A549 (cell line): ENCODE measurements around the gene DYNC2H1. TPM values are rescaled to one million over a fixed set of nuclear protein-coding genes. Genes with fewer than 3 reads are reported as not detected.

ENCODE experiments used
- ATAC-seq, 2 experiments: fragments of 200-7000 bp in 1 of 2; fragments of >200 bp in 1 of 2; cut with Nextera tagmentation in 1 of 2; cut with Tn5 transposase in 1 of 2; 3 replicates each; pipeline versions ENCODE4 v1.8.0 to v1.9.1; 2018 to 2020; ENCODE audit warnings: mild to moderate bottlenecking in 1 of 2, moderate library complexity in 1 of 2
- CTCF ChIA-PET: fragments of 300-600 bp; sonication (Branson Sonifier 250); formaldehyde crosslinking; extraction: SDS; loops from one replicate; lab custom pipeline; 2021; ENCODE audit warnings: antibody characterized with exemption, inconsistent platforms; lab: Yijun Ruan, JAX
- POLR2A ChIA-PET: fragments of 350-600 bp; formaldehyde crosslinking; extraction: SDS; loops from one replicate; lab custom pipeline; 2021; ENCODE audit warnings: antibody characterized with exemption, inconsistent platforms; lab: Yijun Ruan, JAX
- DNase-seq, 2 experiments: peaks; one replicate each; pipeline versions ENCODE4 v3.0.0 to v3.0.0-alpha.2; 2011 to 2016; ENCODE audit warnings: low read depth in 1 of 2, low spot score in 1 of 2
- FAIRE-seq: peaks from 2 replicates; lab custom pipeline; 2011; peaks lifted over from hg19 to GRCh38; lab: Jason Lieb, UNC
- H3K27ac ChIP-seq, 2 experiments: fragments of >200 bp; sonication (Bioruptor Twin); formaldehyde crosslinking; 3 replicates each; pipeline ENCODE4 v1.5.1; 2016 to 2017
- H3K4me1 ChIP-seq: fragments of >200 bp; sonication (Bioruptor Twin); formaldehyde crosslinking; 3 replicates; pipeline ENCODE4 v1.6.1; 2016
- H3K4me2 ChIP-seq: fragments of >200 bp; sonication (Bioruptor Twin); formaldehyde crosslinking; 3 replicates; pipeline ENCODE4 v1.6.1; 2016
- H3K4me3 ChIP-seq: fragments of >200 bp; sonication (Bioruptor Twin); formaldehyde crosslinking; 3 replicates; pipeline ENCODE4 v1.5.1; 2016
- H3K9me3 ChIP-seq: fragments of >200 bp; sonication (Bioruptor Twin); formaldehyde crosslinking; 3 replicates; pipeline ENCODE4 v1.6.1; 2016
- CBX2 ChIP-seq: fragments of 200-600 bp; sonication (generic); IDR thresholded peaks from 2 replicates; pipeline ENCODE4 v1.6.1; 2016; ENCODE audit warnings: low read depth, mild to moderate bottlenecking, borderline replicate concordance
- CBX8 ChIP-seq: fragments of 200-600 bp; sonication (generic); IDR thresholded peaks from 2 replicates; pipeline ENCODE4 v1.6.1; 2016
- CEBPB ChIP-seq, 2 experiments: fragments of >200 bp in 1 of 2; sonication (Bioruptor Twin) in 1 of 2; formaldehyde crosslinking in 1 of 2; IDR thresholded peaks; 2 replicates each; pipeline ENCODE4 v1.6.1; 2012 to 2016
- CHD2 ChIP-seq: fragments of 150-350 bp; IDR thresholded peaks from 2 replicates; pipeline ENCODE4 v1.6.1; 2014; ENCODE audit warnings: low read length; ENCODE audit not compliant: partially characterized antibody
- CHD4 ChIP-seq: fragments of 200-600 bp; sonication (generic); IDR thresholded peaks from 2 replicates; pipeline ENCODE4 v1.6.1; 2016; ENCODE audit warnings: antibody characterized with exemption, mild to moderate bottlenecking, borderline replicate concordance
- EHMT2 ChIP-seq: fragments of 200-600 bp; sonication (generic); IDR thresholded peaks from 2 replicates; pipeline ENCODE4 v1.6.1; 2016; ENCODE audit warnings: antibody characterized with exemption, low read depth, mild to moderate bottlenecking, moderate library complexity
- EP300 ChIP-seq, 2 experiments: fragments of >200 bp; sonication (Bioruptor Twin); formaldehyde crosslinking; IDR thresholded peaks; 2 replicates in 1 of 2; 3 replicates in 1 of 2; pipeline ENCODE4 v1.6.1; 2016 to 2017
- FOSL2 ChIP-seq, 2 experiments: fragments of 450-650 bp in 1 of 2; fragments of >200 bp in 1 of 2; sonication (Bioruptor Twin) in 1 of 2; formaldehyde crosslinking; IDR thresholded peaks; 2 replicates each; pipeline versions ENCODE4 v1.5.0 to v1.6.1; 2016 to 2020; ENCODE audit warnings: mild to moderate bottlenecking in 1 of 2, moderate library complexity in 1 of 2
- FOXS1 ChIP-seq: fragments of 250-450 bp; sonication (Bioruptor Pico); IDR thresholded peaks from 2 replicates; pipeline ENCODE4 v1.5.0; 2020; ENCODE audit warnings: mild to moderate bottlenecking, moderate library complexity
- GATA3 ChIP-seq: IDR thresholded peaks from 2 replicates; pipeline ENCODE4 v1.6.1; 2012; ENCODE audit warnings: borderline replicate concordance
- HEYL ChIP-seq: fragments of 250-450 bp; sonication (Bioruptor Pico); IDR thresholded peaks from 2 replicates; pipeline ENCODE4 v1.8.0; 2021; ENCODE audit warnings: mild to moderate bottlenecking, moderate library complexity
- HOXA7 ChIP-seq: fragments of 250-450 bp; sonication (Bioruptor Pico); IDR thresholded peaks from 2 replicates; pipeline ENCODE4 v1.5.0; 2020; ENCODE audit warnings: mild to moderate bottlenecking, moderate library complexity
- HOXB5 ChIP-seq: fragments of 250-450 bp; sonication (Bioruptor Pico); IDR thresholded peaks from 2 replicates; pipeline ENCODE4 v1.5.0; 2020; ENCODE audit warnings: mild to moderate bottlenecking, moderate library complexity
- KDM1A ChIP-seq: fragments of 200-600 bp; sonication (generic); IDR thresholded peaks from 2 replicates; pipeline ENCODE4 v1.6.1; 2016; ENCODE audit warnings: low read depth, mild to moderate bottlenecking
- KDM5A ChIP-seq: fragments of 200-600 bp; sonication (generic); IDR thresholded peaks from 2 replicates; pipeline ENCODE4 v1.6.1; 2016; ENCODE audit warnings: antibody characterized with exemption, mild to moderate bottlenecking
- NPAS2 ChIP-seq: fragments of 250-450 bp; sonication (Bioruptor Pico); IDR thresholded peaks from 2 replicates; pipeline ENCODE4 v1.8.0; 2022; ENCODE audit warnings: mild to moderate bottlenecking, moderate library complexity, borderline replicate concordance
- NR3C1 ChIP-seq: fragments of >200 bp; sonication (Bioruptor Twin); formaldehyde crosslinking; IDR thresholded peaks from 3 replicates; pipeline ENCODE4 v1.6.1; 2017
- PHF8 ChIP-seq: fragments of 200-600 bp; sonication (generic); IDR thresholded peaks from 2 replicates; pipeline ENCODE4 v1.6.1; 2016; ENCODE audit warnings: low read depth, mild to moderate bottlenecking, antibody characterized with exemption, moderate library complexity, borderline replicate concordance
- POLR2A ChIP-seq: IDR thresholded peaks from 2 replicates; pipeline ENCODE4 v1.6.1; 2012; ENCODE audit warnings: mild to moderate bottlenecking, low read length
- RAD21 ChIP-seq, 2 experiments: fragments of >200 bp in 1 of 2; sonication (Bioruptor Twin) in 1 of 2; formaldehyde crosslinking in 1 of 2; IDR thresholded peaks in 1 of 2; conservative IDR thresholded peaks in 1 of 2; 2 replicates in 1 of 2; 3 replicates in 1 of 2; pipeline ENCODE4 v1.6.1; 2012 to 2018; ENCODE audit warnings: inconsistent platforms in 1 of 2
- SREBF2 ChIP-seq: fragments of 450-650 bp; IDR thresholded peaks from 2 replicates; pipeline ENCODE4 v1.6.1; 2014; ENCODE audit warnings: mild to moderate bottlenecking, moderate library complexity
- TFCP2L1 ChIP-seq: fragments of 250-450 bp; sonication (Bioruptor Pico); IDR thresholded peaks from 2 replicates; pipeline ENCODE4 v1.5.0; 2021; ENCODE audit warnings: mild to moderate bottlenecking
- USF2 ChIP-seq: fragments of 450-650 bp; IDR thresholded peaks from 2 replicates; pipeline ENCODE4 v1.6.1; 2014; ENCODE audit warnings: antibody characterized with exemption
- ZC3H11A ChIP-seq: fragments of 450-650 bp; IDR thresholded peaks from 2 replicates; pipeline ENCODE4 v1.6.1; 2014; ENCODE audit warnings: antibody characterized with exemption, mild to moderate bottlenecking
- ZFP36 ChIP-seq: fragments of 450-650 bp; IDR thresholded peaks from 2 replicates; pipeline ENCODE4 v1.6.1; 2014; ENCODE audit warnings: borderline replicate concordance; ENCODE audit not compliant: partially characterized antibody
- ZSCAN20 ChIP-seq: fragments of 250-450 bp; sonication (Bioruptor Pico); IDR thresholded peaks from 2 replicates; pipeline ENCODE4 v1.8.0; 2022; ENCODE audit warnings: mild to moderate bottlenecking, moderate library complexity
- WGBS: methylation state at CpG from one replicate; pipeline ENCODE4 v1.1.6; 2017; ENCODE audit errors: missing lambda C conversion rate; 5-methylcytosine and 5-hydroxymethylcytosine counted together
- polyA plus RNA-seq, 4 experiments: library from polyadenylated mRNA; depleted of rRNA in 3 of 4; stranded (reverse); fragments of >200 nt; fragmentation: RNase III in 1 of 4; extraction: RNeasy Plus Mini Kit Qiagen cat#74134 plus additional on column Dnase treatment in 1 of 4; gene quantifications; 2 replicates in 3 of 4; 3 replicates in 1 of 4; pipeline ENCODE4 v1.2.3, GENCODE V29; 2011 to 2017
- TF ChIP-seq, protein P1 (sequence below): fragments of 150-350 bp; IDR thresholded peaks from 2 replicates; pipeline ENCODE4 v1.6.1; 2014; ENCODE audit warnings: low read depth, mild to moderate bottlenecking, low read length
- TF ChIP-seq, protein P2 (sequence below): fragments of >200 bp; sonication (Bioruptor Twin); formaldehyde crosslinking; IDR thresholded peaks from 3 replicates; pipeline ENCODE4 v1.6.1; 2016

Gene DYNC2H1
- polyA plus RNA-seq, 2 of the 4 experiments (the other 2 are of a cell fraction) = 4.9 to 14.8 TPM

- FAIRE-seq = no peak
- CTCF ChIA-PET = interaction anchor here (1.0 kb wide), 1 partner anchor 13 kb away, joined by 3 read pairs; no protein-coding TSS in a partner anchor
- no peak overlapping the region for H3K4me3 ChIP-seq
- no peak overlapping the region for H3K27ac ChIP-seq
- H3K4me2 ChIP-seq = no peak overlapping the region
- no peak for TF ChIP-seq NR3C1
- DNase-seq = no peak
- 95% methylated on average over 1 of the region's 1 CpG for WGBS
- H3K9me3 ChIP-seq = no peaks in the 10 kb centered on the region
- H3K4me1 ChIP-seq = no peaks in the 10 kb centered on the region
- POLR2A ChIA-PET = no interaction called here
- no peak for ATAC-seq
Observed at GRCh38 chr11:103215812-103216211, 106.6 kb downstream of the DYNC2H1 start.

DNA sequence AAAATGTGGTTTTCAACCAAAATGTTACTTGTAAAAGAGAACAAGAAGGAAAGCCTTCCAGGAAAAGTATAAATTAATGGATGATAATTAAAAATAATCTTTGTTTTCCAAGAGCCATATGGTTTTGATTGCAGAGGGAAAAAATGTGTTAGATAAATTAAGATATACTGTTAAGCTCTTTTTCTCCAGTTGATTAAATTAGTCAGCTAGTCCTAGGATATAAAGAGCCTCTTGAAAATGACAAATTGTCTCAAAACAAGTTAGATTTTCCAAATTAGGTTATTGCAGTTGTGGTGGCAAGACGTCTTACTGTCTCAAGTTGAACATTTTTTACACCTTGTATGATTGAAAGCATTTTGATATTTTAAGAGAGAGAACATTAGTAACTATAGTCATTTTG, 110.9 kb downstream of the DYNC2H1 start:
- ATAC-seq = no peak
- no peaks in the 10 kb centered on the region for H3K9me3 ChIP-seq
- 89% methylated on average over 1 of the region's 1 CpG for WGBS
- H3K4me2 ChIP-seq = no peak overlapping the region
- ChIA-PET CTCF (no interaction called here), POLR2A (no interaction called here)
- no peaks in the 10 kb centered on the region for H3K4me1 ChIP-seq
- no peak for FAIRE-seq
- H3K27ac ChIP-seq = no peak overlapping the region
- no peak overlapping the region for H3K4me3 ChIP-seq
- no peak for DNase-seq
- TF ChIP-seq RAD21 (conservative IDR thresholded peaks at IDR 0.05 in 1 of 2, IDR thresholded peaks at IDR 0.05 in 1 of 2) = no peak
- no peak for TF ChIP-seq GATA3
- TF ChIP-seq TFCP2L1 (CRISPR knock-in tag) = no peak
- TF ChIP-seq CEBPB (IDR thresholded peaks at IDR 0.05) = no peak
- no peak for TF ChIP-seq ZC3H11A
- no peak for TF ChIP-seq EHMT2
- no peak for TF ChIP-seq KDM1A
- TF ChIP-seq EP300 (IDR thresholded peaks at IDR 0.05) = no peak
- TF ChIP-seq, protein P1, sequence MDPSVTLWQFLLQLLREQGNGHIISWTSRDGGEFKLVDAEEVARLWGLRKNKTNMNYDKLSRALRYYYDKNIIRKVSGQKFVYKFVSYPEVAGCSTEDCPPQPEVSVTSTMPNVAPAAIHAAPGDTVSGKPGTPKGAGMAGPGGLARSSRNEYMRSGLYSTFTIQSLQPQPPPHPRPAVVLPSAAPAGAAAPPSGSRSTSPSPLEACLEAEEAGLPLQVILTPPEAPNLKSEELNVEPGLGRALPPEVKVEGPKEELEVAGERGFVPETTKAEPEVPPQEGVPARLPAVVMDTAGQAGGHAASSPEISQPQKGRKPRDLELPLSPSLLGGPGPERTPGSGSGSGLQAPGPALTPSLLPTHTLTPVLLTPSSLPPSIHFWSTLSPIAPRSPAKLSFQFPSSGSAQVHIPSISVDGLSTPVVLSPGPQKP = no peak
- no peak for TF ChIP-seq HOXA7
- no peak for TF ChIP-seq USF2
- TF ChIP-seq, protein P2, sequence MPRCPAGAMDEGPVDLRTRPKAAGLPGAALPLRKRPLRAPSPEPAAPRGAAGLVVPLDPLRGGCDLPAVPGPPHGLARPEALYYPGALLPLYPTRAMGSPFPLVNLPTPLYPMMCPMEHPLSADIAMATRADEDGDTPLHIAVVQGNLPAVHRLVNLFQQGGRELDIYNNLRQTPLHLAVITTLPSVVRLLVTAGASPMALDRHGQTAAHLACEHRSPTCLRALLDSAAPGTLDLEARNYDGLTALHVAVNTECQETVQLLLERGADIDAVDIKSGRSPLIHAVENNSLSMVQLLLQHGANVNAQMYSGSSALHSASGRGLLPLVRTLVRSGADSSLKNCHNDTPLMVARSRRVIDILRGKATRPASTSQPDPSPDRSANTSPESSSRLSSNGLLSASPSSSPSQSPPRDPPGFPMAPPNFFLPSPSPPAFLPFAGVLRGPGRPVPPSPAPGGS = no peak
- TF ChIP-seq SREBF2 = no peak
- no peak for TF ChIP-seq KDM5A
- TF ChIP-seq POLR2A = no peak
- TF ChIP-seq FOXS1 (CRISPR knock-in tag) = no peak
- TF ChIP-seq PHF8 = no peak
- no peak for TF ChIP-seq ZFP36
- no peak for TF ChIP-seq CBX8

DNA sequence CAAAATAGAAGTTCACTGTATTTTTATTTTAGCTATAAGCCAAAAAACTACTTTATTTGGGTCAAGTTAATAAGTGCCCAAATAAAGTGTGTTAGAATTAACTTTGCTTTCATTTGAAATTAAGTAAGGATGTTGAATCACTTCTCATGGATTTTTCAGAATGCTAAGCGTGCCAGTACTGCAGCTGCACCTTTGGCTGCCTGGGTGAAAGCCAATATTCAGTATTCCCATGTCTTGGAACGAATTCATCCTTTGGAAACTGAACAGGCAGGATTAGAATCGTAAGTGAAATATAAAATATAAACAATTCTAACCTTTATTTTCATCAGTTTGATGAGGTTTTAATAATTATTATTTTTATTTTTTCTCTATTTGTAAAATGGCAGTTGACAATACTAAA, 113.6 kb downstream of the DYNC2H1 start:
- ChIA-PET CTCF (no interaction called here), POLR2A (no interaction called here)
- no peak overlapping the region for H3K4me2 ChIP-seq
- TF ChIP-seq CBX2 (no peak), CHD4 (no peak), FOSL2 (IDR thresholded peaks at IDR 0.05) (no peak), FOSL2 (CRISPR knock-in tag; IDR thresholded peaks at IDR 0.05) (no peak), KDM5A (no peak), HEYL (CRISPR knock-in tag) (no peak), NPAS2 (CRISPR knock-in tag) (no peak), CHD2 (no peak), HOXB5 (CRISPR knock-in tag) (no peak), USF2 (no peak), ZSCAN20 (CRISPR knock-in tag) (no peak)
- TF ChIP-seq, protein P1 = no peak
- no peak for ATAC-seq
- H3K27ac ChIP-seq = no peak overlapping the region
- no peaks in the 10 kb centered on the region for H3K9me3 ChIP-seq
- 90% methylated on average over 3 of the region's 3 CpGs for WGBS
- DNase-seq = no peak
- H3K4me1 ChIP-seq = no peaks in the 10 kb centered on the region
- no peak overlapping the region for H3K4me3 ChIP-seq
- no peak for FAIRE-seq
